DOHH2 (cell line): ENCODE measurements around the gene MGRN1.

Experiments
- CTCF ChIP-seq: fragments of 200-600 bp; sonication (generic); IDR thresholded peaks from one replicate; pipeline ENCODE4 v1.5.1; 2014; ENCODE audit warnings: antibody characterized with exemption, mild to moderate bottlenecking, low read depth, low read length; ENCODE audit not compliant: poor library complexity, severe bottlenecking
- EZH2phosphoT487 ChIP-seq: fragments of 200-600 bp; sonication (generic); IDR thresholded peaks from 2 replicates; pipeline ENCODE4 v1.6.1; 2017; ENCODE audit warnings: borderline replicate concordance, mild to moderate bottlenecking, antibody characterized with exemption, low read length, moderate library complexity, mixed read lengths

- TF ChIP-seq CTCF (no peak), EZH2phosphoT487 (no peak)
Measured at GRCh38 chr16:4667203-4667963, 42.8 kb downstream of the MGRN1 start.
